ENCODE results near the gene KDSR.

KDSR gene

GRCh38 chr18:63367053-63367953 is at the start of gene KDSR:
TSS of gene KDSR (minus strand) at chr18:63367206. CDS start at chr18:63367118, 88 bp downstream.
- peak; percentile 91 for DNase-seq

GRCh38 chr18:63412953-63413352 is 45.9 kb upstream of the KDSR start:
- no peak for DNase-seq

- no peak for DNase-seq
These were observed 43.8 kb upstream of the KDSR start for GRCh38 chr18:63410792-63411191.

GRCh38 chr18:63409301-63409700 is 42.3 kb upstream of the KDSR start:
- DNase-seq = no peak

- no peak for DNase-seq
These were observed 40.7 kb upstream of the KDSR start for GRCh38 chr18:63407734-63408133.

- no peak for DNase-seq
These were observed 39.0 kb upstream of the KDSR start for GRCh38 chr18:63405986-63406385.

- DNase-seq = no peak
These were observed 35.5 kb upstream of the KDSR start for GRCh38 chr18:63402246-63403162.

GRCh38 chr18:63399300-63399699 is 32.3 kb upstream of the KDSR start:
- DNase-seq = no peak

- no peak for DNase-seq
These were observed 30.3 kb upstream of the KDSR start for GRCh38 chr18:63397349-63397748.

GRCh38 chr18:63395503-63395902 is 28.5 kb upstream of the KDSR start:
- no peak for DNase-seq

- no peak for DNase-seq
These were observed 27.9 kb upstream of the KDSR start for GRCh38 chr18:63394954-63395353.

GRCh38 chr18:63387861-63388260 is 20.9 kb upstream of the KDSR start:
- DNase-seq = no peak

GRCh38 chr18:63382843-63383242 is 15.8 kb upstream of the KDSR start:
- DNase-seq = no peak

- no peak for DNase-seq
These were observed 12.6 kb upstream of the KDSR start for GRCh38 chr18:63379639-63379962.

GRCh38 chr18:63378919-63379638 is 12.1 kb upstream of the KDSR start:
- no peak for DNase-seq

- DNase-seq = no peak
These were observed 10.4 kb upstream of the KDSR start for GRCh38 chr18:63377275-63377980.

GRCh38 chr18:63376538-63376937 is 9.5 kb upstream of the KDSR start:
- DNase-seq = no peak

- DNase-seq = no peak
These were observed 7.5 kb upstream of the KDSR start for GRCh38 chr18:63374540-63374939.

GRCh38 chr18:63373161-63373560 is 6.2 kb upstream of the KDSR start:
- no peak for DNase-seq

GRCh38 chr18:63368611-63369010 is 1.6 kb upstream of the KDSR start:
- DNase-seq = no peak

GRCh38 chr18:63366213-63367052 is 573 bp downstream of the KDSR start:
- DNase-seq = peak; percentile 66

- DNase-seq = no peak
These were observed 1.2 kb downstream of the KDSR start for GRCh38 chr18:63365876-63366212.

Measured in RPMI8226 (cell line).